Fibroblast of lung (primary cell): ENCODE measurements around the gene CALCOCO1. TPM values are rescaled to one million over a fixed set of nuclear protein-coding genes. Genes with fewer than 3 reads are reported as not detected.

Experiments
- DNase-seq, 2 donors: peaks; one replicate each; pipeline versions ENCODE4 v3.0.0 to v3.0.0-alpha.2; 2010; ENCODE audit warnings: low read depth in 2 of 2
- H2AFZ ChIP-seq: 2 replicates; pipeline ENCODE4 v1.5.1; 2012; ENCODE audit warnings: low read length, control low read depth, inconsistent platforms
- H3K27ac ChIP-seq: 2 replicates; pipeline ENCODE4 v1.5.1; 2011; ENCODE audit warnings: low read length, control low read depth; ENCODE audit not compliant: insufficient read depth
- H3K27me3 ChIP-seq: 2 replicates; pipeline ENCODE4 v1.5.1; 2011; ENCODE audit warnings: mild to moderate bottlenecking, low read length; ENCODE audit not compliant: control insufficient read depth, insufficient read depth
- H3K36me3 ChIP-seq: 2 replicates; pipeline ENCODE4 v1.5.1; 2011; ENCODE audit warnings: low read length; ENCODE audit not compliant: control insufficient read depth, insufficient read depth
- H3K4me1 ChIP-seq: 2 replicates; pipeline ENCODE4 v1.5.1; 2011; ENCODE audit warnings: low read length; ENCODE audit not compliant: control insufficient read depth, insufficient read depth; ENCODE audit errors: extremely low read depth
- H3K4me2 ChIP-seq: 2 replicates; pipeline ENCODE4 v1.5.1; 2011; ENCODE audit warnings: low read length, control low read depth; ENCODE audit not compliant: insufficient read depth; ENCODE audit errors: extremely low read depth
- H3K4me3 ChIP-seq, 4 experiments: fragments of 200-600 bp in 1 of 4; sonication (generic) in 1 of 4; replicated peaks in 1 of 4; 2 replicates each; pipeline ENCODE4 v1.5.1; 2011 to 2016; ENCODE audit warnings: low read length in 4 of 4, low read depth in 3 of 4, mild to moderate bottlenecking in 3 of 4, control low read depth in 2 of 4, inconsistent platforms in 1 of 4, mixed read lengths in 1 of 4; ENCODE audit not compliant: insufficient read depth in 1 of 4; ENCODE audit errors: control extremely low read depth in 1 of 4
- H3K79me2 ChIP-seq: 2 replicates; pipeline ENCODE4 v1.5.1; 2012; ENCODE audit warnings: mild to moderate bottlenecking, low read length, inconsistent platforms; ENCODE audit not compliant: control insufficient read depth, insufficient read depth
- H3K9ac ChIP-seq: 2 replicates; pipeline ENCODE4 v1.5.1; 2011; ENCODE audit warnings: mild to moderate bottlenecking, low read length, control low read depth; ENCODE audit not compliant: insufficient read depth
- H3K9me3 ChIP-seq: 2 replicates; pipeline ENCODE4 v1.5.1; 2012; ENCODE audit warnings: low read depth, low read length; ENCODE audit not compliant: control insufficient read depth, insufficient read depth
- H4K20me1 ChIP-seq: 2 replicates; pipeline ENCODE4 v1.5.1; 2011; ENCODE audit warnings: low read length; ENCODE audit not compliant: control insufficient read depth, insufficient read depth; ENCODE audit errors: extremely low read depth
- CTCF ChIP-seq, 2 donors: IDR thresholded peaks in 1 of 2; conservative IDR thresholded peaks in 1 of 2; 1 replicate in 1 of 2; 2 replicates in 1 of 2; pipeline ENCODE4 v1.5.1; 2011 to 2012; ENCODE audit warnings: low read length in 2 of 2, control low read depth in 1 of 2, inconsistent platforms in 1 of 2, low read depth in 1 of 2, mild to moderate bottlenecking in 1 of 2
- EZH2 ChIP-seq: IDR thresholded peaks from 2 replicates; pipeline ENCODE4 v1.5.1; 2012; ENCODE audit warnings: low read length, control low read depth, mild to moderate bottlenecking; ENCODE audit errors: missing control alignments
- polyA plus RNA-seq, 2 donors: library from polyadenylated mRNA; depleted of rRNA in 1 of 2; stranded (reverse) in 1 of 2; unstranded in 1 of 2; fragments of >200 nt; gene quantifications; 2 replicates each; pipeline ENCODE4 v1.2.1, GENCODE V29; 2011 to 2012; ENCODE audit warnings: missing spikeins in 1 of 2
- total RNA-seq: library from RNA; depleted of rRNA; stranded (reverse); fragments of >200 nt; gene quantifications from 2 replicates; pipeline ENCODE4 v1.2.1, GENCODE V29; 2014

The CALCOCO1 gene
- total and polyA plus RNA-seq, 2 donors (not counting 1 experiment from before 2014, with no cell fraction given), result 116 to 125 TPM

GRCh38 chr12:53726946-53727309 lies 324 bp downstream of the CALCOCO1 start:
- H3K4me1 ChIP-seq, result no peaks in the 10 kb centered on the region
- TF ChIP-seq EZH2 (no peak), CTCF (conservative IDR thresholded peaks at IDR 0.05 in 1 of 2, IDR thresholded peaks at IDR 0.05 in 1 of 2; ENCODE audit: low read depth in 1 of 2, low read length in 2 of 2) (no peak)

GRCh38 chr12:53726341-53726740 lies 911 bp downstream of the CALCOCO1 start:
- no peak for DNase-seq
- Histone ChIP-seq H3K4me2 (peak overlapping the region; percentile 88), H3K4me1 (no peaks in the 10 kb centered on the region), H3K27me3 (no peaks in the 10 kb centered on the region), H3K4me3 (peak overlapping the region; percentile 84 to 95 (median 88)), H3K27ac (peak overlapping the region; percentile 17), H3K9me3 (no peaks in the 10 kb centered on the region), H3K9ac (no peak overlapping the region), H2AFZ (no peak overlapping the region), H3K36me3 (peaks cover 2% of the 10 kb centered on the region), H3K79me2 (peaks cover 4% of the 10 kb centered on the region), H4K20me1 (no peaks in the 10 kb centered on the region)
- TF ChIP-seq EZH2 (no peak), CTCF (conservative IDR thresholded peaks at IDR 0.05 in 1 of 2, IDR thresholded peaks at IDR 0.05 in 1 of 2; ENCODE audit: low read depth in 1 of 2, low read length in 2 of 2) (no peak)

More at GRCh38 chr12:53726946-53727309, 324 bp downstream of the CALCOCO1 start:
- Histone ChIP-seq H3K27me3 (no peaks in the 10 kb centered on the region), H3K79me2 (peaks cover 4% of the 10 kb centered on the region), H2AFZ (peak overlapping the region; percentile 85), H4K20me1 (no peaks in the 10 kb centered on the region), H3K27ac (peak overlapping the region; percentile 68), H3K4me2 (peak overlapping the region; percentile 88), H3K9me3 (no peaks in the 10 kb centered on the region), H3K4me3 (peak overlapping the region; percentile 84 to 95 (median 88)), H3K36me3 (peaks cover 2% of the 10 kb centered on the region), H3K9ac (peak overlapping the region; percentile 63)
- peak; percentile 40 to 41 for DNase-seq

DNA sequence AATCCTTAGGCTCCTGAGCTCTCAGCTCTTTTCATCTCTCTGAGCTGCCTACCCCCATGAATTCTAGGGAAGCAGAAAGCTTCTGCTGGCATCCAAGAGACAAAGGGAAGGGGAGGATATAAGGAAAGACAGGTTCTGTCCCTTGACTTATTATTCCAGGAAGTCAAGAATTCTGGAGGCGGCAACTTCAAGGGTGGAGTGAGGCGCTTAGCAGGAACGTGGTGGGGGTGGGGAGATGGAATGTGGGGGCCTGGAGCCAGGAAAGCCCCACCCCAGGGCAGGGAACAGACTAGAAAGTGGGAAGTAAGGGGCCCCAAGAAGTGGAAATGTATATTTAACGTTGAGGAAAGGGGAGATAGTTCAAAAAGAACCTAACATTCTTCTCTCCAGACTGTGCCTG lies 1.4 kb downstream of the CALCOCO1 start:
- no peaks in the 10 kb centered on the region for H4K20me1 ChIP-seq
- H3K27ac ChIP-seq, result peak overlapping the region; percentile 17
- peak in 1 of 2 donors; percentile 60 for DNase-seq
- H2AFZ ChIP-seq, result no peak overlapping the region
- H3K4me1 ChIP-seq, result no peaks in the 10 kb centered on the region
- H3K27me3 ChIP-seq, result no peaks in the 10 kb centered on the region
- peak overlapping the region; percentile 88 for H3K4me2 ChIP-seq
- no peak for TF ChIP-seq EZH2
- no peak for TF ChIP-seq CTCF (conservative IDR thresholded peaks at IDR 0.05 in 1 of 2, IDR thresholded peaks at IDR 0.05 in 1 of 2; ENCODE audit: low read depth in 1 of 2, low read length in 2 of 2)
- peaks cover 4% of the 10 kb centered on the region for H3K36me3 ChIP-seq
- no peaks in the 10 kb centered on the region for H3K9me3 ChIP-seq
- H3K4me3 ChIP-seq, result peak overlapping the region; percentile 84 to 95 (median 88)
- H3K9ac ChIP-seq, result no peak overlapping the region
- H3K79me2 ChIP-seq, result peaks cover 4% of the 10 kb centered on the region
